CD14-positive monocyte (primary cell): Measurements from ENCODE around the gene SIGLEC8. TPM values are rescaled to one million over a fixed set of nuclear protein-coding genes. Genes with fewer than 3 reads are reported as not detected.
"Not testable (repeated sequence)": the region's sequence is repeated elsewhere in the genome, so short reads cannot be mapped to it uniquely, and the experiment has no call there.

ENCODE experiments used
- DNase-seq, 3 donors: peaks; one replicate each; pipeline ENCODE4 v3.0.0-alpha.2; 2011 to 2022
- H2AFZ ChIP-seq: 2 replicates; pipeline ENCODE4 v1.6.0; 2012; ENCODE audit warnings: mild to moderate bottlenecking, low read depth, low read length, inconsistent platforms; ENCODE audit not compliant: insufficient read depth, poor library complexity, severe bottlenecking
- H3K27ac ChIP-seq, 2 donors: 1 replicate in 1 of 2; 2 replicates in 1 of 2; pipeline ENCODE4 v1.5.1; 2012 to 2013; ENCODE audit warnings: low read length in 2 of 2, control low read depth in 1 of 2, inconsistent platforms in 1 of 2, low read depth in 1 of 2, mild to moderate bottlenecking in 1 of 2
- H3K27me3 ChIP-seq, 2 donors: one replicate each; pipeline versions ENCODE4 v1.6.0 to v1.6.1; 2011 to 2013; ENCODE audit warnings: low read length in 2 of 2; ENCODE audit not compliant: control insufficient read depth in 2 of 2, insufficient read depth in 2 of 2
- H3K36me3 ChIP-seq, 2 donors: replicated peaks in 1 of 2; 1 replicate in 1 of 2; 2 replicates in 1 of 2; pipeline versions ENCODE4 v1.5.1 to v1.6.1; 2012 to 2013; ENCODE audit warnings: low read length in 2 of 2, control low read depth in 1 of 2, inconsistent platforms in 1 of 2, mild to moderate bottlenecking in 1 of 2; ENCODE audit not compliant: insufficient read depth in 2 of 2, control insufficient read depth in 1 of 2
- H3K4me1 ChIP-seq, 2 donors: 1 replicate in 1 of 2; 2 replicates in 1 of 2; pipeline versions ENCODE4 v1.5.1 to v1.6.1; 2012 to 2013; ENCODE audit warnings: low read length in 2 of 2, control low read depth in 1 of 2, inconsistent platforms in 1 of 2, mild to moderate bottlenecking in 1 of 2, moderate library complexity in 1 of 2; ENCODE audit not compliant: insufficient read depth in 2 of 2, control insufficient read depth in 1 of 2
- H3K4me2 ChIP-seq: replicated peaks from 2 replicates; pipeline ENCODE3; 2012; ENCODE audit warnings: low read length, moderate library complexity, mild to moderate bottlenecking; ENCODE audit not compliant: poor library complexity, severe bottlenecking; ENCODE audit errors: extremely low read depth
- H3K4me3 ChIP-seq, 3 experiments: fragments of 200-600 bp in 1 of 3; sonication (generic) in 1 of 3; replicated peaks in 1 of 3; 1 replicate in 2 of 3; 2 replicates in 1 of 3; pipeline ENCODE4 v1.5.1; 2011 to 2013; ENCODE audit warnings: low read length in 3 of 3, mild to moderate bottlenecking in 3 of 3, control low read depth in 2 of 3, low read depth in 2 of 3, inconsistent platforms in 1 of 3, moderate library complexity in 1 of 3
- H3K79me2 ChIP-seq: 2 replicates; pipeline ENCODE4 v1.6.0; 2012; ENCODE audit warnings: mild to moderate bottlenecking, control low read depth, inconsistent platforms, low read length, moderate library complexity; ENCODE audit not compliant: insufficient read depth
- H3K9ac ChIP-seq: 2 replicates; pipeline ENCODE4 v1.6.0; 2017; ENCODE audit warnings: low read length, mild to moderate bottlenecking; ENCODE audit not compliant: insufficient read depth, poor library complexity, severe bottlenecking
- H3K9me3 ChIP-seq, 2 donors: replicated peaks in 1 of 2; 1 replicate in 1 of 2; 2 replicates in 1 of 2; pipeline versions ENCODE4 v1.5.1 to v1.6.1; 2012 to 2013; ENCODE audit warnings: low read length in 2 of 2, control low read depth in 1 of 2; ENCODE audit not compliant: control insufficient read depth in 1 of 2, insufficient read depth in 1 of 2
- H4K20me1 ChIP-seq: 2 replicates; pipeline ENCODE4 v1.6.0; 2012; ENCODE audit warnings: mild to moderate bottlenecking, low read length, control low read depth, moderate library complexity; ENCODE audit not compliant: insufficient read depth
- H3K27ac Mint-ChIP-seq, 7 donors: one replicate each; pipeline ENCODE4 v1.8.0; 2020; ENCODE audit warnings: mild to moderate bottlenecking in 7 of 7, mixed read lengths in 7 of 7, moderate library complexity in 6 of 7, inconsistent platforms in 2 of 7
- H3K27me3 Mint-ChIP-seq, 3 donors: one replicate each; pipeline ENCODE4 v1.8.0; 2021 to 2022; ENCODE audit warnings: low read depth in 3 of 3, mild to moderate bottlenecking in 3 of 3, mixed read lengths in 3 of 3, moderate library complexity in 3 of 3, inconsistent platforms in 1 of 3
- H3K36me3 Mint-ChIP-seq, 2 donors: one replicate each; pipeline ENCODE4 v1.8.0; 2020; ENCODE audit warnings: mixed read lengths in 2 of 2, inconsistent platforms in 1 of 2, mild to moderate bottlenecking in 1 of 2
- H3K4me1 Mint-ChIP-seq: one replicate; pipeline ENCODE4 v1.8.0; 2020; ENCODE audit warnings: mild to moderate bottlenecking, mixed read lengths
- H3K4me3 Mint-ChIP-seq, 2 donors: one replicate each; pipeline ENCODE4 v1.8.0; 2020; ENCODE audit warnings: mild to moderate bottlenecking in 2 of 2, mixed read lengths in 2 of 2, moderate library complexity in 1 of 2
- H3K9me3 Mint-ChIP-seq, 7 donors: one replicate each; pipeline ENCODE4 v1.8.0; 2020 to 2022; ENCODE audit warnings: mixed read lengths in 7 of 7, mild to moderate bottlenecking in 6 of 7, moderate library complexity in 6 of 7, inconsistent platforms in 2 of 7
- CTCF ChIP-seq: fragments of 200-600 bp; IDR thresholded peaks from one replicate; pipeline ENCODE4 v1.8.0; 2022; ENCODE audit warnings: antibody characterized with exemption, mild to moderate bottlenecking
- WGBS: methylation state at CpG from one replicate; pipeline ENCODE4 v1.1.5; 2013; ENCODE audit warnings: missing lambda C conversion rate; ENCODE audit not compliant: insufficient coverage; 5-methylcytosine and 5-hydroxymethylcytosine counted together
- intact Hi-C, 2 donors: fragments of 100-400 bp; cut with micrococcal nuclease; formaldehyde crosslinking; loops; one replicate each; pipeline versions ENCODE4 v1.15.0 to v1.15.1; 2023
- polyA plus RNA-seq, 3 donors: library from polyadenylated mRNA; depleted of rRNA in 1 of 3; unstranded in 2 of 3; stranded (reverse) in 1 of 3; fragments of 300-500 nt in 2 of 3; fragments of >200 nt in 1 of 3; fragmentation: Illumina TruSeq in 2 of 3; gene quantifications; 1 replicate in 2 of 3; 2 replicates in 1 of 3; pipeline ENCODE4 v1.2.3, GENCODE V29; 2012 to 2021

SIGLEC8 gene
- polyA plus RNA-seq, 3 donors, result not detected

GRCh38 chr19:51501594-51502263 is 43.5 kb upstream of the SIGLEC8 start, which contains the start of gene SIGLEC12:
TSS of gene SIGLEC12 (minus strand) at chr19:51501800. CDS start at chr19:51501733, 67 bp downstream.
- Histone ChIP-seq H3K27ac (peak within 1 kb of the TSS in 1 of 2 donors; percentile 62), H3K79me2 (peaks cover 34% of the 10 kb centered on the region), H3K4me1 (peaks cover 64 to 74% of the 10 kb centered on the region in 2 donors), H3K4me2 (peak within 1 kb of the TSS; percentile 68), H3K27me3 (no peaks in the 10 kb centered on the region), H3K36me3 (no peaks in the 10 kb centered on the region), H4K20me1 (no peaks in the 10 kb centered on the region), H3K9ac (peak within 1 kb of the TSS; percentile 25), H3K9me3 (peaks cover 8 to 13% of the 10 kb centered on the region in 2 donors), H2AFZ (no peak within 1 kb of the TSS), H3K4me3 (peak within 1 kb of the TSS in 1 of 3 experiments; percentile 66)
- Mint-ChIP-seq H3K4me1 (peaks cover 71% of the 10 kb centered on the region), H3K9me3 (peaks cover 9 to 18% (median 13%) of the 10 kb centered on the region in 7 donors), H3K4me3 (peak within 1 kb of the TSS; percentile 58 to 84), H3K36me3 (peaks cover 21 to 41% of the 10 kb centered on the region in 2 donors), H3K27me3 (peaks cover 0 to 2% (median 0%) of the 10 kb centered on the region in 3 donors), H3K27ac (peak within 1 kb of the TSS; percentile 75 to 95 (median 92))
- no peak for TF ChIP-seq CTCF
- intact Hi-C loops, result loop anchor here in 1 of 2 donors (10.0 kb wide), 1 partner anchor 107 kb away; the partner anchor contains the start of gene C19orf84
- 0% methylated on average over 2 of the region's 12 CpGs for WGBS
- DNase-seq, result peak; percentile 75 to 88 (median 84)

DNA sequence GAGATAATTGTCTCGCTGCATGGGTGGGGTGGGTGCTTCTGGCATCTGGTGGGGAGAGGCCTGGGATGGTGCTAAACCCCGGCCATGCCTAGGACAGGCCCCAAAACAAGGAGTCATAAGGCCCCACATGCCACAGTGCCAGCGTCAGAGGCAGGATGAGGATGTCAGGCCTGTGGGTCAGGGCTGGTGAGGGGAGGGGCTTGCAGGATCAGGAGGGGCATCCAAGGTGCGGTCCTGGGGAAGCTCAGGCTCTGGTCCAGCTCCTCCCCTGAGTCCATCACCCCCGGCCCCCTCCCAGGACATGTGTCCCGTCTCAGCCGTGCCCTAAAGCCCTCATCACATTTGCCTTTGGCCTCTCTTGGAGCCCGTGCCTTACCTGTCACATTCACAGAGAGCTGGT is 42.7 kb upstream of the SIGLEC8 start:
- not testable (repeated sequence) for H3K9ac ChIP-seq, H3K27me3 Mint-ChIP-seq, H3K36me3 ChIP-seq, H2AFZ ChIP-seq, H4K20me1 ChIP-seq, H3K27ac ChIP-seq, H3K27me3 ChIP-seq
- Histone ChIP-seq H3K4me3 (peak overlapping the region in 1 of 3 experiments; percentile 66), H3K79me2 (peaks cover 34% of the 10 kb centered on the region), H3K4me2 (peak overlapping the region; percentile 68), H3K9me3 (peaks cover 8 to 13% of the 10 kb centered on the region in 2 donors), H3K4me1 (peaks cover 62 to 66% of the 10 kb centered on the region in 2 donors)
- intact Hi-C loops, result loop anchor here in 1 of 2 donors (10.0 kb wide), 1 partner anchor 106 kb away; the partner anchor contains the start of gene C19orf84
- DNase-seq, result peak in 1 of 3 donors; percentile 26
- Mint-ChIP-seq H3K4me3 (peak overlapping the region in 1 of 2 donors; percentile 84), H3K4me1 (peaks cover 66% of the 10 kb centered on the region), H3K9me3 (peaks cover 9 to 18% (median 13%) of the 10 kb centered on the region in 7 donors), H3K36me3 (peaks cover 24 to 45% of the 10 kb centered on the region in 2 donors), H3K27ac (peak overlapping the region in 5 of 7 donors; percentile 83 to 95 (median 92))
- WGBS, result no CpG with 5 or more reads among the region's 8 CpGs
